ENCODE data around the gene COX6A1. TPM values are rescaled to one million over a fixed set of nuclear protein-coding genes. Genes with fewer than 3 reads are reported as not detected.
"Not testable (repeated sequence)": the region's sequence is repeated elsewhere in the genome, so short reads cannot be mapped to it uniquely, and the experiment has no call there.

The COX6A1 gene
- total and polyA plus RNA-seq, 8 donors, result 187 to 311 (median 215) TPM

- Histone ChIP-seq H3K4me3 (no peak overlapping the region), H3K9me3 (no peaks in the 10 kb centered on the region), H3K27me3 (no peaks in the 10 kb centered on the region), H3K36me3 (peaks cover 0 to 47% of the 10 kb centered on the region in 2 donors), H3K4me1 (peaks cover 14 to 40% of the 10 kb centered on the region in 2 donors), H3K27ac (no peak overlapping the region)
- intact Hi-C loops (cut with DNase I), result no loop called here
- DNase-seq, result no peak
- TF ChIP-seq CTCF (IDR thresholded peaks at IDR 0.05), result no peak
- no peak for ATAC-seq
Observed at GRCh38 chr12:120447992-120448391, 10.1 kb downstream of the COX6A1 start.

DNA sequence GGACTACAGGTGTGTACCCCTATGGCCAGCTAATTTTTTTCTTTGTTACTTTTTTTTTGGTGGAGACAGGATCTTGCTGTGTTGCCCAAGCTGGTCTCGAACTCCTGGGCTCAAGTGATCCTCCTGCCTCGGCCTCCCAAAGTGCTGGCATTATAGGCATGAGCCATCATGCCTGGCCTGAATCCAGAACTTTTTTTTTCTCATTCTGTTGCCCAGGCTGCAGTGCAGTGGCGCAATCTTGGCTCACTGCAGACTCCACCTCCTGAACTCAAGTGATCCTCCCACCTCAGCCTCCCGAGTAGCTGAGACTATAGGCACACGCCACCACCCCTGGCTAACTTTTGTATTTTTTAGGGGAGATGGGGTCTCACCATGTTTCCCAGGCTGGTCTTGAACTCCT, 14.6 kb downstream of the COX6A1 start:
- ATAC-seq; H3K9me3 ChIP-seq; intact Hi-C loops (cut with DNase I); H3K27me3 ChIP-seq; H3K27ac ChIP-seq; DNase-seq; H3K4me3 ChIP-seq: not testable (repeated sequence)
- Histone ChIP-seq H3K36me3 (peaks cover 0 to 64% of the 10 kb centered on the region in 2 donors), H3K4me1 (peaks cover 3 to 16% of the 10 kb centered on the region in 2 donors)

- H3K27me3 ChIP-seq, result no peaks in the 10 kb centered on the region
- H3K27ac ChIP-seq, result no peak overlapping the region
- H3K4me3 ChIP-seq, result no peak overlapping the region
- DNase-seq (no peak), ATAC-seq (no peak)
- peaks cover 0 to 71% of the 10 kb centered on the region in 2 donors for H3K36me3 ChIP-seq
- no peaks in the 10 kb centered on the region for H3K9me3 ChIP-seq
- no peak for TF ChIP-seq CTCF (IDR thresholded peaks at IDR 0.05)
- intact Hi-C loops (cut with DNase I), result no loop called here
- peaks cover 0 to 9% of the 10 kb centered on the region in 2 donors for H3K4me1 ChIP-seq
Observed at GRCh38 chr12:120453060-120453750, 15.3 kb downstream of the COX6A1 start.

DNA sequence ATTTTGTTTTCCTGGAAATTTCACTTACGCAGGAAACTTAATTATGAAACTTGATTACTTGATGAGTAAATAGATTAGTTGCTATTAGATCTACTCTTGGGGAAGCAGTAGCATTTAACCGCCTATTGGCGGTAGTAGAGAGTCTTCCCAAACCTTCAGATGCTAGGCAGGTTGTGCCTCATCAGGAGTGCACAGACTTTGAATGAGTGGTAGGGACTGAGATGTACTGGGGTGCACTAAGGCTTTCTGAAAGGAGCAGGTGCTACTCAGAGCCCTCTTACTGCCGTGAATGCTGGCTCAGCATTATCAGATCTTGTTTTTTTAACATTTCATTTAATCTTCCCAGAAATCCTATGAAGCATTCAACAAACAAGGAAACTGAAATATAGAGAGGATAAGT, 16.1 kb downstream of the COX6A1 start:
- Histone ChIP-seq H3K9me3 (no peaks in the 10 kb centered on the region), H3K4me3 (no peak overlapping the region), H3K27me3 (no peaks in the 10 kb centered on the region), H3K4me1 (peaks cover 0 to 3% of the 10 kb centered on the region in 2 donors), H3K36me3 (peaks cover 0 to 77% of the 10 kb centered on the region in 2 donors), H3K27ac (no peak overlapping the region)
- intact Hi-C loops (cut with DNase I), result no loop called here
- ATAC-seq (peak; percentile 69), DNase-seq (no peak)
- peak; percentile 42 to 43 for TF ChIP-seq CTCF (IDR thresholded peaks at IDR 0.05)

- Histone ChIP-seq H3K9me3 (no peaks in the 10 kb centered on the region), H3K27me3 (no peaks in the 10 kb centered on the region), H3K4me3 (no peak overlapping the region), H3K27ac (no peak overlapping the region), H3K4me1 (no peaks in the 10 kb centered on the region), H3K36me3 (peaks cover 0 to 79% of the 10 kb centered on the region in 2 donors)
- no peak for TF ChIP-seq CTCF (IDR thresholded peaks at IDR 0.05)
- DNase-seq (no peak), ATAC-seq (no peak)
- intact Hi-C loops (cut with DNase I), result no loop called here
Observed at GRCh38 chr12:120455302-120455701, 17.4 kb downstream of the COX6A1 start.

- Histone ChIP-seq H3K9me3 (no peaks in the 10 kb centered on the region), H3K4me1 (no peaks in the 10 kb centered on the region), H3K36me3 (peaks cover 0 to 87% of the 10 kb centered on the region in 2 donors), H3K27ac (no peak overlapping the region), H3K27me3 (no peaks in the 10 kb centered on the region), H3K4me3 (no peak overlapping the region)
- intact Hi-C loops (cut with DNase I), result no loop called here
- no peak for TF ChIP-seq CTCF (IDR thresholded peaks at IDR 0.05)
- no peak for ATAC-seq
- DNase-seq, result no peak
Observed at GRCh38 chr12:120457133-120457532, 19.2 kb downstream of the COX6A1 start.
